GM18517 (cell line): ENCODE measurements around the gene BUB3.
"Not testable (repeated sequence)": the region's sequence is repeated elsewhere in the genome, so short reads cannot be mapped to it uniquely, and the experiment has no call there.

ENCODE experiments used
- ATAC-seq: cut with Tn5 transposase; IDR thresholded peaks from one replicate; pipeline ENCODE4 v1.9.1; 2021; ENCODE audit warnings: mild to moderate bottlenecking, moderate library complexity; ENCODE audit not compliant: unreplicated experiment

BUB3 gene

GRCh38 chr10:123153486-123154091, 613 bp upstream of the BUB3 start:
- ATAC-seq, result no peak

- peak; percentile 25 for ATAC-seq
Observed at GRCh38 chr10:123154711-123155505, 706 bp downstream of the BUB3 start.

DNA sequence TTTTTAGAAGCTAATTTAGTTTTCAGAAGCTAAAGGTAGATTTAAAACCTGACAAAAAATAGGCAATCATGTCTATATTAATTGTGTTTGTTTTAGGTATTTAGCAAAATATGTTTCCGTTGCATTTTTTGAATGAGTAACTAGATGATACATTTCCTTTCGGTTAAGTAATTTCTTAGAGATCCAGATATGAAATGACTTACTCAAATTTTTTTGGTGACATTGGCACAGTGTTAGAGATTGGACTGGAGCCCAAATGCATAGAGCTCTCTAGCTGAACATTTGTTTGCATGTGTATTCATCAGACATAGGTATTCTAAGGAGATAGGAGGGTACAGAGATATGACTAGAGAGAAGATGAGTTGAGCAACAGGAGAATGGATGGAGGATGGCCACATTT, 1.9 kb downstream of the BUB3 start:
- no peak for ATAC-seq

DNA sequence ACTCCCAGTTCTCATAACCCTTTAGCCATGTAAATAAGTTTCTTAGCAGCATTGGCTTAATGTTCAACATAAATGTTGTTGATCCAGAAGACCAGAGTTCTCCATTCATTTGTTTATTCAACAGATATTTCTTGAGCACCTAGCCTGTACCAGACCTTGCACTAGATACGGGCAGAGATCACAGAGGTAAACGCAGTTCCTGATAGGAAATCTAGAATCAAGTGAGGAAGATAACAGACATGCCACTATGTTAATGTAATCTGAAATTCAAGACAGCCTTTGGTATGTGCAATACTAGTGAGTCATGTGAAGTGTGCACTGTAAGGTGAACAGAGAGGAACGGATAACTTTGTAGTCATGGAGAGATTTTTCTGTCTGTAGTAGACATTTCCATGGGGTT, 3.0 kb downstream of the BUB3 start:
- ATAC-seq, result no peak

DNA sequence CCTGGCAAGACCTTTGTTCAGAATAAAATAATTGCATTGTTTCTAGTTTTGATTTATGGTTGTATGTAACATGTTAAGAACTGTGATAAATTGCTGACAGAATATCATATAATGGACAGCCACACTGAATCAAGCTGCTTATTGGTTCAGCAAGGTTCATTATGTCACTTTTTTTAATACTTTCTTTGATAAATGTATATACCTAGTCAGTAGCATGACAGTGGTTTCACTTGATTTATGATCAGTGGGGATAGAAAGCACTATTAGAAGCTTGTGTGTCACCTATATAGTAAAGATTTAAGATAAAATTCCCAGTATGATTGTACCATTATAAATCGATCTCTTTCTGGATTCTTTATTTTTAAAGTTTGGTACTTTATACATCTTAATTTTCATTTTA, 4.5 kb downstream of the BUB3 start:
- no peak for ATAC-seq

GRCh38 chr10:123160311-123160980, 6.2 kb downstream of the BUB3 start:
- no peak for ATAC-seq

DNA sequence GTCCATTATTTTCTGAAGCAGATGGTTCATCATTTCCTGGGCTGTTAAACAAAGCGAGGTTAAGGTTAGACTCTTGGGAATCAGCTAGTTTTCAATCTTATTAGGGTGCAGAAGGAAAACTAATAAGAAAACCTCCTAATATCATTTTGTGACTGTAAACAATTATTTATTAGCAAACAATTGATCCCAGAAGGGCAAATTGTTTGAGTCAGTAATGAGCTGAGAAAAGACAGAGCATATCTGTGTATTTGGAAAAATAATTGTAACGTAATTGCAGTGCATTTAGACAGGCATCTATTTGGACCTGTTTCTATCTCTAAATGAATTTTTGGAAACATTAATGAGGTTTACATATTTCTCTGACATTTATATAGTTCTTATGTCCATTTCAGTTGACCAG, 10.1 kb downstream of the BUB3 start:
- ATAC-seq, result no peak

DNA sequence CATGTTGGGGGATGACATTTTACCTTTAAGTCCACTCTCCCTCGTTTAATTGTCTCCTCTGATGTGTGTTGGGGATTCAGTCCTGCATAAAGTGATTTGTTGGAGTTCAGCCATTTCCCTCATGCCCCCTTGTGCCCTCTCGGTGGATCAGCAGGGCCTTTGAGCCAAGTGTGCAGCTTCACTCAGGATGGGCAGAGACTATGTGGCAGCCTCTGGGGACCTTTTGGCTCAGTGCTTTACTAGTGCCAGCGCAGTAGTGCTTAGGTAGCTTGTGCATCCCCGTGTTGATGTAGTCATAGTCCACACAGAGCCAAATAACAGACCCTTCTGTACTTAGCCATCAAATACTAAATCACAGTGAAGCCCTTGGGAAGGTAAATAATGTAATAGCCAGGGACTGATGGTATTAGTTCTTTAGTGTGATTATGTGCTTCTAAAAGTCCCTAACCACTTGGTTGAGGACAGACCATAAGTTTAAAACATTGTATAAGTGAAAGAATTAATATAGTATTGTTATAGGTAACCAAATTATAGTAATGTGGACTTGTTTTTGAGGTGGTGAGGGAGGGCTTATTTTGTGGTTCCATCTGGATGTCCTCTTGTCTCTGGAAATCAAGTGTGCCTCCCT, 11.4 kb downstream of the BUB3 start:
- no peak for ATAC-seq

GRCh38 chr10:123166618-123167017, 12.4 kb downstream of the BUB3 start:
- ATAC-seq, result no peak

- no peak for ATAC-seq
Observed at GRCh38 chr10:123170961-123171360, 16.8 kb downstream of the BUB3 start.

- ATAC-seq, result not testable (repeated sequence)
Observed at GRCh38 chr10:123171616-123172015, 17.4 kb downstream of the BUB3 start.

GRCh38 chr10:123175389-123176387, 21.5 kb downstream of the BUB3 start:
- no peak for ATAC-seq

DNA sequence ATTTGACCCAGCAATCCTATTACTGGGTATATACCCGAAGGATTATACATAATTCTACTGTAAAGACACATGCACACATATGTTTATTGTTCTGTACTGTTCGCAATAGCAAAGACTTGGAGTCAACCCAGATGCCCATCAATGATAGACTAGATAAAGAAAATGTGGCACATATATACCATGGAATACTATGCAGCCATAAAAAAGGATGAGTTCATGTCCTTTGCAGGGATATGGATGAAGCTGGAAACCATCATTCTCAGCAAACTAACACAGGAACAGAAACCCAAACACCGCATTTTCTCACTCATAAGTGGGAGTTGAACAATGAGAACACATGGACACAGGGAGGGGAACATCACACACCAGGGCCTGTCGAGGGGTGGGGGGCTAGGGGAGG, 24.2 kb downstream of the BUB3 start:
- ATAC-seq, result not testable (repeated sequence)

GRCh38 chr10:123180101-123181090, 26.2 kb downstream of the BUB3 start:
- ATAC-seq, result no peak

DNA sequence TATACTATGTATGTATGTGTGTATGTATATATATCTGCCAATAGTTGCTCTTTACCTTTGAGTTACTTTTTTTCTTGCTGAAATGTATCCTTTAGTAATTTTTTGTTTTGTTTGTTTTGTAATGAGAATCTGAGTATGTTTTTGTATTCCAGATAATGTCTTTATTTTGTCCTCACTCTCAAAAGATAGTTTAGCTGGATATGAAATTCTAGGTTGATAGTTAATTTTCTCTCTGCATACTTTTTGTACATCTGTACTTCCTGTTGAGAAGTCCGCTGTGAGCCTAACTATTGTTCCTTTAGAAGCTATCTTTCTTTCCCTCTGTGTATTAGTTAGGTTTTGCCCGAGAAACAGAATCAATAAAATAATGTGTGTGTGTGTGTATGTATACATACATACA, 29.5 kb downstream of the BUB3 start:
- no peak for ATAC-seq

- ATAC-seq, result no peak
Observed at GRCh38 chr10:123187781-123188180, 33.6 kb downstream of the BUB3 start.

DNA sequence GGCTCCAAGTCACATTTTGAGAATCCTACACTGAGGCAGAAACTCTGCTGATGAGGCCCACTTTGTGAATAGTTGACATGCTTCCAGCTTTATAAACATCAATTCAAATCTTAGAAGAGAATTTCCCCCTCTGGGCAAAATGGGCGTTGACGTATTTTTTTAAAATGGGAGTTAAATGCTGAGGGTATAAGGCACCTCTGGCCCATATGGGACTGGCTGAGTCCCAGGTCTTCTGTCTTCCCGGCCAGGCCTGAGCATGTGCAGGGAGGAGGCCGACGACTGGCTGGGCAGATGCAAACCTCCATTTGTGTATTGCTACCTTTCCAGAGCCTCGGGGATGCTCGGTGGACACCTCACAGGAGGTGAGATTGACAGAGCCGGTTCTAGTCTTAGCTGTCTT, 37.7 kb downstream of the BUB3 start:
- no peak for ATAC-seq

- no peak for ATAC-seq
Observed at GRCh38 chr10:123194056-123194455, 39.9 kb downstream of the BUB3 start.

- ATAC-seq, result no peak
Observed at GRCh38 chr10:123200531-123200930, 46.3 kb downstream of the BUB3 start.
